Gastroesophageal sphincter (tissue), 4 donors: ENCODE data around the gene SDK1. TPM values are rescaled to one million over a fixed set of nuclear protein-coding genes. Genes with fewer than 3 reads are reported as not detected.

ENCODE experiments used
- ATAC-seq: fragments of 150-250 bp; one replicate; pipeline ENCODE4 v1.9.1; 2016; ENCODE audit warnings: mild to moderate bottlenecking, moderate library complexity
- H3K27ac ChIP-seq, 4 donors: fragments of 200-600 bp; sonication (generic) in 3 of 4; 1 replicate in 3 of 4; 2 replicates in 1 of 4; pipeline ENCODE4 v1.5.1; 2016 to 2019
- H3K27me3 ChIP-seq: fragments of 200-600 bp; sonication (generic); one replicate; pipeline ENCODE4 v1.5.1; 2019
- H3K36me3 ChIP-seq, 2 donors: fragments of 200-600 bp; sonication (generic); one replicate each; pipeline ENCODE4 v1.5.1; 2019; ENCODE audit warnings: control low read depth in 1 of 2
- H3K4me1 ChIP-seq, 3 donors: fragments of 200-600 bp; sonication (generic); 1 replicate in 2 of 3; 2 replicates in 1 of 3; pipeline ENCODE4 v1.5.1; 2016 to 2019; ENCODE audit warnings: control low read depth in 2 of 3
- H3K4me3 ChIP-seq, 2 donors: fragments of 200-600 bp; sonication (generic); one replicate each; pipeline ENCODE4 v1.5.1; 2019; ENCODE audit warnings: mild to moderate bottlenecking in 1 of 2, moderate library complexity in 1 of 2
- H3K9me3 ChIP-seq, 3 donors: fragments of 200-600 bp; sonication (generic); one replicate each; pipeline ENCODE4 v1.5.1; 2017 to 2019; ENCODE audit warnings: control low read depth in 2 of 3
- EP300 ChIP-seq: sonication (generic); formaldehyde crosslinking; IDR thresholded peaks from one replicate; pipeline ENCODE4 v1.6.1; 2017; ENCODE audit warnings: antibody characterized with exemption, mild to moderate bottlenecking
- POLR2A ChIP-seq, 2 donors: fragments of 450-650 bp; IDR thresholded peaks; one replicate each; pipeline ENCODE4 v1.6.1; 2017; ENCODE audit warnings: antibody characterized with exemption in 2 of 2, mild to moderate bottlenecking in 2 of 2, moderate library complexity in 1 of 2
- POLR2AphosphoS5 ChIP-seq: sonication (generic); formaldehyde crosslinking; IDR thresholded peaks from one replicate; pipeline ENCODE4 v1.6.1; 2017; ENCODE audit warnings: antibody characterized with exemption
- WGBS, 2 donors: methylation state at CpG; one replicate each; pipeline ENCODE4 v1.1.5; 2018; ENCODE audit warnings: low coverage in 1 of 2; 5-methylcytosine and 5-hydroxymethylcytosine counted together
- total RNA-seq, 4 donors: library from RNA; depleted of rRNA; stranded (reverse); fragments of >200 nt; gene quantifications; one replicate each; pipeline ENCODE4 v1.1.0, GENCODE V29; 2016
- TF ChIP-seq, protein P1 (sequence below), 4 experiments: fragments of 200-600 bp in 2 of 4; fragments of 450-650 bp in 2 of 4; sonication (generic) in 1 of 4; IDR thresholded peaks; one replicate each; pipeline ENCODE4 v1.5.1; 2017 to 2019; ENCODE audit warnings: antibody characterized with exemption in 4 of 4, mild to moderate bottlenecking in 2 of 4, moderate library complexity in 2 of 4

The SDK1 gene
- total RNA-seq, 4 donors from 2014 or later, result 6.1 to 13.6 (median 8.7) TPM

DNA sequence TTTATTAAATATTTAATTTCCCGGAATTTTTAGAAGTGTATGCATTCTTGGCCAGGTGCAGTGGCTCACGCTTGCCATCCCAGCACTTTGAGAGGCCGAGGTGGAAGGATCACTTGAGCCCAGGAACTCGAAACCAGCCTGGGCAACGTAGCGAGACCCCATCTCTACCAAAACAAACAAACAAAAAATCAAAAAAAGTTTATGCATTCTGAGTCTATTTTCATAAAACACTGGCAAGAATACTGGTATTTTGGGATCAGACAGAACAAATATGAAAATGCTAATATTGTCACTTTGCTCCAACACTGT, 940.2 kb downstream of the SDK1 start:
- 77 to 85% methylated on average over 5 to 6 of the region's 6 CpGs for WGBS, 2 donors
- Histone ChIP-seq H3K9me3 (peaks cover 0 to 14% (median 0%) of the 10 kb centered on the region in 3 donors), H3K4me1 (no peaks in the 10 kb centered on the region), H3K36me3 (peaks cover 0 to 8% of the 10 kb centered on the region in 2 donors), H3K27me3 (no peaks in the 10 kb centered on the region), H3K27ac (no peak overlapping the region), H3K4me3 (no peak overlapping the region)
- no peak for ATAC-seq
- TF ChIP-seq, protein P1, sequence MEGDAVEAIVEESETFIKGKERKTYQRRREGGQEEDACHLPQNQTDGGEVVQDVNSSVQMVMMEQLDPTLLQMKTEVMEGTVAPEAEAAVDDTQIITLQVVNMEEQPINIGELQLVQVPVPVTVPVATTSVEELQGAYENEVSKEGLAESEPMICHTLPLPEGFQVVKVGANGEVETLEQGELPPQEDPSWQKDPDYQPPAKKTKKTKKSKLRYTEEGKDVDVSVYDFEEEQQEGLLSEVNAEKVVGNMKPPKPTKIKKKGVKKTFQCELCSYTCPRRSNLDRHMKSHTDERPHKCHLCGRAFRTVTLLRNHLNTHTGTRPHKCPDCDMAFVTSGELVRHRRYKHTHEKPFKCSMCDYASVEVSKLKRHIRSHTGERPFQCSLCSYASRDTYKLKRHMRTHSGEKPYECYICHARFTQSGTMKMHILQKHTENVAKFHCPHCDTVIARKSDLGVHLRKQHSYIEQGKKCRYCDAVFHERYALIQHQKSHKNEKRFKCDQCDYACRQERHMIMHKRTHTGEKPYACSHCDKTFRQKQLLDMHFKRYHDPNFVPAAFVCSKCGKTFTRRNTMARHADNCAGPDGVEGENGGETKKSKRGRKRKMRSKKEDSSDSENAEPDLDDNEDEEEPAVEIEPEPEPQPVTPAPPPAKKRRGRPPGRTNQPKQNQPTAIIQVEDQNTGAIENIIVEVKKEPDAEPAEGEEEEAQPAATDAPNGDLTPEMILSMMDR (IDR thresholded peaks at IDR 0.05), result no peak
- TF ChIP-seq POLR2A (IDR thresholded peaks at IDR 0.05), result no peak
- TF ChIP-seq POLR2AphosphoS5, result no peak
- no peak for TF ChIP-seq EP300

- peaks cover 0 to 14% (median 0%) of the 10 kb centered on the region in 3 donors for H3K9me3 ChIP-seq
- TF ChIP-seq, protein P1 (IDR thresholded peaks at IDR 0.05), result no peak
- TF ChIP-seq POLR2A (IDR thresholded peaks at IDR 0.05) (no peak), POLR2AphosphoS5 (no peak), EP300 (no peak)
- H3K27me3 ChIP-seq, result no peaks in the 10 kb centered on the region
- no peaks in the 10 kb centered on the region for H3K4me1 ChIP-seq
- WGBS, 2 donors, result no CpG with 5 or more reads among the region's 12 CpGs
- peaks cover 0 to 8% of the 10 kb centered on the region in 2 donors for H3K36me3 ChIP-seq
- no peak overlapping the region for H3K27ac ChIP-seq
- no peak overlapping the region for H3K4me3 ChIP-seq
- ATAC-seq, result no peak
These were observed 940.7 kb downstream of the SDK1 start for GRCh38 chr7:4241791-4242190.

DNA sequence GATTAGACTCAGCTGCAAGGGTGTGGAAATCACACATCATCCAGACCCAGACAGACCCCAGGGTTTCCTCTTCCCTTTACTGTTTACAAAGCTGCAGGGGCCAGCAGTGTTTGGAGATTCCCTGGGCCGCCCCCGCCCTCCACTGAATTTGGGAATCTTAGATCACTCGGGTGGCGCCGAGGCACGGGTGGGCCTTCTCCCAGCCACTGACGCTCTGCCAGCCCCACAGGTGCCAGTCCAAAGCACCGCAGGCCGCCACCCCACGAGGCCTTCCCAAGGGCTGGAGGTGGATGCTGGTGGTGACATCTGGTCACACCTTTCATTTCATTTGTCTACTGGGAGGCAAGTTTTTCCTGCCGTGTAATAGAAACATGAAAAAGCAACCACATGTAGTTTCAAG, 941.7 kb downstream of the SDK1 start:
- no peaks in the 10 kb centered on the region for H3K27me3 ChIP-seq
- no peak overlapping the region for H3K27ac ChIP-seq
- TF ChIP-seq EP300 (no peak), POLR2AphosphoS5 (no peak), POLR2A (IDR thresholded peaks at IDR 0.05) (no peak)
- TF ChIP-seq, protein P1 (IDR thresholded peaks at IDR 0.05), result no peak
- no peaks in the 10 kb centered on the region for H3K4me1 ChIP-seq
- WGBS, 2 donors, result 40 to 87% methylated on average over 1 to 5 of the region's 11 CpGs
- no peak for ATAC-seq
- H3K36me3 ChIP-seq, result peaks cover 0 to 8% of the 10 kb centered on the region in 2 donors
- H3K9me3 ChIP-seq, result peaks cover 0 to 14% (median 0%) of the 10 kb centered on the region in 3 donors
- H3K4me3 ChIP-seq, result no peak overlapping the region

GRCh38 chr7:4244041-4244440, 943.0 kb downstream of the SDK1 start:
- no peak for ATAC-seq
- Histone ChIP-seq H3K4me3 (no peak overlapping the region), H3K4me1 (no peaks in the 10 kb centered on the region), H3K36me3 (peaks cover 0 to 8% of the 10 kb centered on the region in 2 donors), H3K9me3 (peaks cover 0 to 14% (median 0%) of the 10 kb centered on the region in 3 donors), H3K27me3 (no peaks in the 10 kb centered on the region), H3K27ac (no peak overlapping the region)
- TF ChIP-seq EP300 (no peak), POLR2A (IDR thresholded peaks at IDR 0.05) (no peak), POLR2AphosphoS5 (no peak)
- TF ChIP-seq, protein P1 (IDR thresholded peaks at IDR 0.05), result no peak
- 100% methylated on average over 1 of the region's 4 CpGs for WGBS, 2 donors

GRCh38 chr7:4244635-4245034, 943.6 kb downstream of the SDK1 start:
- H3K9me3 ChIP-seq, result peaks cover 0 to 14% (median 0%) of the 10 kb centered on the region in 3 donors
- 61 to 100% methylated on average over 1 to 2 of the region's 6 CpGs for WGBS, 2 donors
- ATAC-seq, result no peak
- no peaks in the 10 kb centered on the region for H3K4me1 ChIP-seq
- no peak overlapping the region for H3K27ac ChIP-seq
- TF ChIP-seq POLR2AphosphoS5 (no peak), EP300 (no peak), POLR2A (IDR thresholded peaks at IDR 0.05) (no peak)
- TF ChIP-seq, protein P1 (IDR thresholded peaks at IDR 0.05), result no peak
- no peaks in the 10 kb centered on the region for H3K27me3 ChIP-seq
- no peak overlapping the region for H3K4me3 ChIP-seq
- peaks cover 0 to 8% of the 10 kb centered on the region in 2 donors for H3K36me3 ChIP-seq
